CD1c-positive myeloid dendritic cell (primary cell): Measurements from ENCODE around the gene TCEA2.

Source experiments
- DNase-seq: peaks from one replicate; pipeline ENCODE4 v3.0.0-alpha.2; 2016; ENCODE audit errors: extremely low spot score

TCEA2 gene

GRCh38 chr20:64062596-64063388 lies at the start of gene TCEA2:
Gene TCEA2, plus strand, starts transcription at chr20:64063198. Its CDS starts 115 bp downstream, at chr20:64063313.
- DNase-seq: peak; percentile 96

GRCh38 chr20:64015635-64016034 lies 47.4 kb upstream of the TCEA2 start:
- no peak for DNase-seq

GRCh38 chr20:64021124-64021975 lies 41.6 kb upstream of the TCEA2 start:
- no peak for DNase-seq

GRCh38 chr20:64022671-64023360 lies 40.2 kb upstream of the TCEA2 start:
- no peak for DNase-seq

- DNase-seq: no peak
Observed at GRCh38 chr20:64023361-64024140, 39.4 kb upstream of the TCEA2 start.

- DNase-seq: no peak
Observed at GRCh38 chr20:64024141-64024990, 38.6 kb upstream of the TCEA2 start.

GRCh38 chr20:64025101-64025825 lies 37.7 kb upstream of the TCEA2 start:
- no peak for DNase-seq

- DNase-seq: no peak
Observed at GRCh38 chr20:64025826-64026412, 37.1 kb upstream of the TCEA2 start.

- no peak for DNase-seq
Observed at GRCh38 chr20:64027981-64028685, 34.9 kb upstream of the TCEA2 start.

GRCh38 chr20:64029293-64030117 lies 33.5 kb upstream of the TCEA2 start:
- no peak for DNase-seq

GRCh38 chr20:64030371-64031134 lies 32.4 kb upstream of the TCEA2 start:
- DNase-seq: no peak

GRCh38 chr20:64031822-64032314 lies 31.1 kb upstream of the TCEA2 start:
- DNase-seq: no peak

GRCh38 chr20:64032706-64033624 lies 30.0 kb upstream of the TCEA2 start:
- DNase-seq: no peak

- DNase-seq: no peak
Observed at GRCh38 chr20:64033981-64034493, 29.0 kb upstream of the TCEA2 start.

- DNase-seq: no peak
Observed at GRCh38 chr20:64035066-64035932, 27.7 kb upstream of the TCEA2 start.
